AG20443 (cell line): ENCODE results near the gene ECT2.
"Not testable (repeated sequence)": the region's sequence is repeated elsewhere in the genome, so short reads cannot be mapped to it uniquely, and the experiment has no call there.

ENCODE experiments used
- DNase-seq: peaks from one replicate; pipeline ENCODE4 v3.0.0; 2012; ENCODE audit warnings: low spot score, mixed read lengths

Gene ECT2

GRCh38 chr3:172813462-172813861 is 62.9 kb downstream of the ECT2 start:
- DNase-seq = no peak

DNA sequence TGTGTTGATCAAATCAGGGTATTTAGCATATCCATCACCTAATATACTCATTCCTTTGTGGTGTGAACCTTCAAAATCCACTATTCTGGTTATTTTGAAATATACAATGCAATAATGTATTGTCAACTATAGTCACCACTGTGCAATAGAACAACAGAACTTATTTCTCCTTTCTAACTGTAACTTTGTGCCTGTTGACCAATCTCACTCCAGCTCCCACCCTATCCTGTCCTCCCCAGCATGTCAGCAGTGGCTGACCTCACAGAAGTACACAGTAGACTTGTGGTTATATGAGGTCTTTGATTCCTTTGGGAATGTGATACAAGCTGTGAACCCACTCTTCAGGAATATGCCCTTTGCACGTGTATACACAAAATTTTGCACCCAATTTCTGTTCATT is 64.2 kb downstream of the ECT2 start:
- no peak for DNase-seq

DNA sequence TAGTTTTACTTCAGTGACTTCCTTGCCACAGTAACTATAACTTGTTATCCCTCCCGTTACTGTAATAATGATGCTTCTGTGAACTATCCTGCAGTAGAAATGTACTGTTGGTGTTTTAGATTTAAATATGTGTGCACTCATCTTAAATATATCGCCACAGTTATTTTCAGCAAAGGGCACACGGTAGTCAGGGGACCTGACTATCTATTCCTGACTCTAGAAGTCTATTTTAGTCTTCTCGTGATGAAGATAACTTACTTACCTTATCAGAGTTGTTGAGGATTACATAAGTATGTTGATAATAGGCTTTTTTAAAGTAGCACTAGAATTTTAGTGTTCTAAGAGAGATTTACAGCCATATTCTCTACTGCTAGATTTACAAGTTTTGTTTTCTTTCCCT is 65.3 kb downstream of the ECT2 start:
- no peak for DNase-seq

- no peak for DNase-seq
Measured at GRCh38 chr3:172816281-172816680, 65.8 kb downstream of the ECT2 start.

- DNase-seq = no peak
Measured at GRCh38 chr3:172816968-172817367, 66.4 kb downstream of the ECT2 start.

DNA sequence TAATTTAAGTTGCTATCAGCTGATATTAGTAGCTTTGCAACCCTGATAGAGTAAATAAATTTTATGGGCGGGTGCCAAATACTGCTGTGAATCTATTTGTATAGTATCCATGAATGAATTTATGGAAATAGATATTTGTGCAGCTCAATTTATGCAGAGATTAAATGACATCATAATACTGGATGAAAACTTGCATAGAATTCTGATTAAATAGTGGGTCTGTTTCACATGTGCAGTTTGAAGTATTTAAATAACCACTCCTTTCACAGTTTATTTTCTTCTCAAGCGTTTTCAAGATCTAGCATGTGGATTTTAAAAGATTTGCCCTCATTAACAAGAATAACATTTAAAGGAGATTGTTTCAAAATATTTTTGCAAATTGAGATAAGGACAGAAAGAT is 70.0 kb downstream of the ECT2 start:
- DNase-seq = no peak

DNA sequence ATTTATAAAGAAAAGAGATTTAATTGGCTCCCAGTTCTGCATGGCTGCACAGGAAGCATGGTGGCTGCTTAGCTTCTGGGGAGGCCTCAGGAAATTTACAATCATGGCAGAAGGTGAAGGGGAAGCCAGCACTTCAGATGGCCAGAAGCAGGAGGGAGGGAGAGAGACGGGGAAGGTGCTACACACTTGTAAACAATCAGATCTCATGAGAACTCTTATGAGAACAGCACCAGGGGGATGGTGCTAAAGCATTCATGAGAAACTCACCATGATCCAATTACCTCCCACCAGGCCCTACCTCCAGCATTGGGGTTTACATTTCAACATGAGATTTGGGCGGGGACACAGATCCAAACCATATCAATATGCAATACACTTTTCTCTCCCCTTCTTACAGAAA is 73.7 kb downstream of the ECT2 start:
- no peak for DNase-seq

- not testable (repeated sequence) for DNase-seq
Measured at GRCh38 chr3:172827231-172827630, 76.7 kb downstream of the ECT2 start.

DNA sequence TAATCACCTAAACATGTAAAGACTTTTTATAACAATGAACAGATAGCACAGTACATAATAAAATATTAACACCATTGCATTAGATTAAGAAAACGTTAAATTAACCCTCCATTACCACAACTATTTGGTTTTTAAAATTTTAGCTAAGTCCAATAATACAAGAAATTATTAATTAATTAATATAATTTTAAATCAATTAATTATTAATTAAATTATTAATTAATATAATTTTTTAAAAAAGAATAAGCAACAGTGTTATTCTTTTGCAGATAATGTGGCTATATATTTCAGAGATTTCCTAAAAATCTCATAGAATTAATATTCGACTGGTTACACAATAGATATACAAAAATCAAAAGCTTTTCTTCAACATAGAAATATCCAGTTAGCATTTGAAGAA is 82.5 kb downstream of the ECT2 start:
- DNase-seq = no peak

DNA sequence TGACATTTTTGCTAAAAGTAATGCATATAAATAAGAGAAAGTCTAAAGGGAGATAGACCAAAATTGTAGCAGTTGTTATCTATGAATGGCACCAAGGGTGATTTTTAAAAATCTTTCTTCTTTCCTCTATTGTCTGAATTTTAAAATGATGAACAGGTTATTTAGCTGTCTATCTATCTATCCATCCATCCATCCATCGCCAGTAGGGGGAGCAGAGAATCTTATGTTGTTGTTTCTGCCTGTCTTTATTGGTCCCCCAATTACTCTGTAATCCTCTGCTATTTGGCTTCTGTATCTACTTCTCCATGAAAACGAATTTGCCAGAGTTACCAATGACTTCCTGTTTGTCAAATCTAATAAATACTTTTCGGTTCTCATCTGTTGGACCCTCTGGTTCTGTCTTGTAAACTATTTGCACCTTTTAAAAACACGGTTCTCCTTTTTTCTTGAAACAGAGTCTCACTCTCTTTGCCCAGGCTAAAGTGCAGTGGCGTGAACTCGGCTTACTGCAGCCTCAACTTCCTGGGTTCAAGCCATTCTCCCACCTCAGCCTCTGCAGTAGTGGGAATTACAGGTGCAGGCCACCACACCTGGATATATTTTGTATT is 86.0 kb downstream of the ECT2 start:
- peak; percentile 29 for DNase-seq

GRCh38 chr3:172839679-172840078 is 89.2 kb downstream of the ECT2 start:
- DNase-seq = no peak

- DNase-seq = no peak
Measured at GRCh38 chr3:172840463-172840862, 89.9 kb downstream of the ECT2 start.

DNA sequence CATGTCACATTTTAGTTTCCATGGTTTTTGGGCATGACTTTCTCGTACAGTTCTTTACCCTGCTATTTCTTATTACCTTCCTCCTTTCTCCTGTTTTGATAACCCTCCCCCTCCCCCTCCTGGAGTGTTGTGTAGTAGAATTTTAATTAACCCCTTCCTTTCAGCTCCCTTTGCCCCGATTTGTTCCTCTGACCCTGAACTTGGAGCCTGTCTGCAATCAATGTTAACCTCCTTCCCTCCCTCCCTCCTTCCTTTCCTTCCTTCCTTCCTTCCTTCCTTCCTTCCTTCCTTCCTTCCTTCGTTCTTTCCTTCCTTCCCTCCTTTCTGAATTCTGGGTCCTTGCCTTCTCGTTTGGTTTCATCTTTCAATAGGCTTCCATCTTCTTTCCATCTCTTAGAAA is 90.4 kb downstream of the ECT2 start:
- DNase-seq = no peak

DNA sequence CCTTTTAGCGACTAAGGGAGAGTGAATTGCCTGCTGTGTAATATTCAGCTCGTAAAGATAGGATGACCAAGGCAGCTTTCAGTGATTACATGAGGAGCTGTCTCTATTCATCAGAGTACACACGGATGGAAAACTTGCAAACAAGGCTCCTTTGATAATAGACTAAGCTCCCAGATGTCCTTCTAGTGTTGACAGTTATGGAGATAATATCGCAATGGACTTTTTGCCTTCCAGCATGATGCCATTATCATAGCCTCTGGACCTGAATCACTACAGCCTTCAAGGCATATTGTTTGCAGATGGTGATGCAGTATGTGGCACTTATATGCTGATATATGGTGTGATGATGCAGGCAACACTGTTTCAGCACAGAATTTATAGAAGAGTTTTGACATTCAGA is 93.9 kb downstream of the ECT2 start:
- DNase-seq = no peak

- DNase-seq = no peak
Measured at GRCh38 chr3:172846103-172846561, 95.6 kb downstream of the ECT2 start.

DNA sequence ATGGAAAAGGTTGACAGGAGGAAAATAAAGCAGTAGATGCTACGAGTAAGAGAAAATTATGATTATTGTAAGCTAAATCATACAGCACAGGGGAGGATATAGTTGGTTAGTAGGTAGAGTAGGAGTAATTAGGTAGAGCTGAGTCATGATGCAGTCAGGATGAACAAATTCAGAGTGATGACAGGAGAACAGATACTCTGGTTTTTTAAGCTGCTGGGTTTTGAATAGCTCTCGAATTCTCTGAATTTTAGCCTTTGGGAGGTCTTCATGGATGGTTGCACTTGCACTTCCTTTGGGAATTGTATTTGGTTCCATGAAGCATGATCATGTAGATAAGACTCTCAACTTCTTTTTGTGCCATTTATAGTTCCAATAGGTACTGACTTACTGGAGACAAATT is 96.2 kb downstream of the ECT2 start:
- DNase-seq = no peak

DNA sequence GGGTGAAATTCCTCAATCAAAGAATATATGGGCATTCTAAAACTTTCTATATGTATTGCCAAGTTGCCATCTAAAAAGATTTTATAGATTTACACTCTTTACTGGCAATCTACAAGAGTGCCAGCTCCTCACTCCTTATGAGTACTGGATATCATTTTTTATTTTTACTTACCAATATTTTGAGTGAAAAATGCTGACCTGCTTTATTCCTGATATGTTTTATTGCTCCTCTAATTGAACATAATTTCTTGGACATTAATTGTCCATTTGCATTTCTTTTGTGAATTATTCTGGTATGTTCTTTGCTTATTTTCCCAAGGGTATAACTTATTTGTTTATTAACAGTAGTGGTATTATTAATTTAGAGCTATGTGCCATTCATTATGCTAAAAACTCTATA is 96.8 kb downstream of the ECT2 start:
- no peak for DNase-seq

GRCh38 chr3:172848910-172849309 is 98.4 kb downstream of the ECT2 start:
- DNase-seq = no peak

- DNase-seq = no peak
Measured at GRCh38 chr3:172853005-172853404, 102.5 kb downstream of the ECT2 start.

GRCh38 chr3:172853921-172854666 is 103.6 kb downstream of the ECT2 start:
- DNase-seq = no peak

DNA sequence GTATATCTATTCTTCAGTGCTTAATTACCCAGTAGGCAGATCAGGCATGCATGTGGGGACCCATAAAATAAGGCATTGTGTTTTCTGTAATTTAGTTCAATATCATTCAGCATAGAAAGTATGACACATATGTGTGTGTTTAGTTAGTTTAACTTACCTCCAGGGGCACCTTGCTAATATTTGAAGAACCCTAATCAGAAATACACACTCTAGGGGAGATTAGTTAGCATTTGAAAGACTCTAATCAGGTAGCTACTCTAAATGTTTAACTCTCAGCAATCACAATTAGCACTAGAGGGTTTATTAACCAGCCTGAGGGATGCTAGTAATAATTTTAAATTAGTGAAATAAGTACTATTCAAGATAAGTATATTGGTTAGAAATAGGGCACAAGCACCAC is 104.5 kb downstream of the ECT2 start:
- no peak for DNase-seq

- DNase-seq = no peak
Measured at GRCh38 chr3:172856795-172857742, 106.5 kb downstream of the ECT2 start.

DNA sequence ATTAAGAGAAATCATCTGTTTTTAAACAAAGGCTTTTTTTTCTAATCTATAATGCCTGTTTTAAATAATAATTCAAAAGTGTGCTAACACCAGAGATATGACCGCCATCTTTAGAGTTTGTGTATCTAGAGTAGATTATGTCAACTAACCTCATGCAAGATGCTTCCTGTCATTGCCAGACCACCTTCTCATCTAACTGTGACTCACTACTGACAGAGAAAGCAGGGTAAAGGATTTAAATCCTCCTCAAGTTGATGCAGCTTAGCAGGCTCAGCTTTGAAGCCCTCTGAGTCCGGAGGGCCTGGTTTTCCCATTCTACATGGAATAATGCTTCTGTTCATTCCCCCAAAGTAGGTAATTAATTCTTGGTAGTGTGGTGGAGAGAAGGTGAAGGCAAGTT is 108.5 kb downstream of the ECT2 start:
- no peak for DNase-seq
